Germinal center (tissue), 1 donor: Measurements from ENCODE around the gene PLA2R1.

ENCODE experiments used
- DNase-seq: peaks from one replicate; pipeline ENCODE4 v3.0.0; 2012; ENCODE audit warnings: mixed read lengths, low spot score

PLA2R1 gene

GRCh38 chr2:160033732-160034392 lies 28.6 kb downstream of the PLA2R1 start:
- DNase-seq: no peak

- no peak for DNase-seq
Observed at GRCh38 chr2:160029270-160029628, 33.2 kb downstream of the PLA2R1 start.

GRCh38 chr2:160028431-160029269 lies 33.8 kb downstream of the PLA2R1 start:
- no peak for DNase-seq

- DNase-seq: peak; percentile 31
Observed at GRCh38 chr2:160022162-160022561, 40.3 kb downstream of the PLA2R1 start.

- no peak for DNase-seq
Observed at GRCh38 chr2:160019374-160020090, 42.9 kb downstream of the PLA2R1 start.

GRCh38 chr2:160015746-160016145 lies 46.7 kb downstream of the PLA2R1 start:
- no peak for DNase-seq

- DNase-seq: no peak
Observed at GRCh38 chr2:160014227-160014626, 48.2 kb downstream of the PLA2R1 start.

GRCh38 chr2:160010361-160011145 lies 51.9 kb downstream of the PLA2R1 start:
- DNase-seq: no peak

- DNase-seq: no peak
Observed at GRCh38 chr2:160007111-160007510, 55.3 kb downstream of the PLA2R1 start.

GRCh38 chr2:160006475-160006874 lies 55.9 kb downstream of the PLA2R1 start:
- no peak for DNase-seq

GRCh38 chr2:160005908-160006307 lies 56.5 kb downstream of the PLA2R1 start:
- DNase-seq: no peak

- DNase-seq: no peak
Observed at GRCh38 chr2:160005476-160005875, 56.9 kb downstream of the PLA2R1 start.

GRCh38 chr2:159998961-159999360 lies 63.5 kb downstream of the PLA2R1 start:
- DNase-seq: no peak

GRCh38 chr2:159998243-159998642 lies 64.2 kb downstream of the PLA2R1 start:
- DNase-seq: no peak

- no peak for DNase-seq
Observed at GRCh38 chr2:159996792-159997546, 65.4 kb downstream of the PLA2R1 start.

GRCh38 chr2:159995038-159995437 lies 67.4 kb downstream of the PLA2R1 start:
- no peak for DNase-seq

- no peak for DNase-seq
Observed at GRCh38 chr2:159989249-159989648, 73.2 kb downstream of the PLA2R1 start.

GRCh38 chr2:159988412-159988970 lies 73.9 kb downstream of the PLA2R1 start:
- no peak for DNase-seq

GRCh38 chr2:159987181-159987580 lies 75.2 kb downstream of the PLA2R1 start:
- no peak for DNase-seq

GRCh38 chr2:159985656-159986055 lies 76.8 kb downstream of the PLA2R1 start:
- DNase-seq: no peak

- no peak for DNase-seq
Observed at GRCh38 chr2:159984034-159984433, 78.4 kb downstream of the PLA2R1 start.
